Hepatocyte (in vitro differentiated cells): ENCODE data around the gene PYY.

Experiments used
- CTCF ChIP-seq: fragments of 200-600 bp; sonication (generic); IDR thresholded peaks from 2 replicates; pipeline ENCODE4 v1.5.1; 2016; ENCODE audit warnings: antibody characterized with exemption, mild to moderate bottlenecking; ENCODE audit not compliant: poor library complexity
- EZH2 ChIP-seq: fragments of 200-600 bp; sonication (generic); IDR thresholded peaks from 2 replicates; pipeline ENCODE4 v1.6.1; 2016; ENCODE audit warnings: antibody characterized with exemption, mild to moderate bottlenecking, borderline replicate concordance

GRCh38 chr17:43907998-43908721 is 45.6 kb downstream of the PYY start:
- TF ChIP-seq EZH2 (no peak), CTCF (no peak)
